ENCODE measurements around the gene RBM47.
"Not testable (repeated sequence)": the region's sequence is repeated elsewhere in the genome, so short reads cannot be mapped to it uniquely, and the experiment has no call there.

RBM47 gene

DNA sequence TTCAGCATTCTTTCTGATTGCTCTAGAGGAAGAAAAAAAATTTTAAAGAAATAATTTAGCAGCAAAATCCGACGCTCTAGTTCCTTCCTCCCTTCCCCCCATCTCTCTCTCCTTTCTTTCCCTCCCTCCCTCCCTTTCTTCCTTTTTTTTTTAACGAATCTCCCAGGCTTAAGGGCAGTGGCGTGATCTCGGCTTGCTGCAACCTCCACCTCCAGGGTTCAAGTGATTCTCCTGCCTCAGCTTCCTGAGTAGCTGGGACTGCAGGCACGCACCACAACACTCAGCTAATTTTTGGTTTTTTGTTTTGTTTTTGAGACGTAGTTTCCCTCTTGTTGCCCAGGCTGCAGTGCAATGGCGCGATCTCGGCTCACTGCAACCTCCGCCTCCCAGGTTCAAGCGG is 75.0 kb downstream of the RBM47 start:
- H3K4ac ChIP-seq (ENCODE audit: low read length); H3K36me3 ChIP-seq (replicated peaks in 1 of 2; ENCODE audit: control insufficient read depth in 2 of 2, insufficient read depth in 2 of 2, low read length in 2 of 2); H3K4me1 ChIP-seq (ENCODE audit: control insufficient read depth in 2 of 2, insufficient read depth in 1 of 2, low read depth in 1 of 2, low read length in 2 of 2); H2BK120ac ChIP-seq (ENCODE audit: low read depth, low read length); H4K91ac ChIP-seq (ENCODE audit: low read depth, low read length, poor library complexity); H2AFZ ChIP-seq (ENCODE audit: low read length); H3K27me3 ChIP-seq (ENCODE audit: control insufficient read depth in 3 of 3, insufficient read depth in 3 of 3, low read depth in 1 of 3, low read length in 3 of 3); H3K4me2 ChIP-seq (ENCODE audit: insufficient read depth, low read length, poor library complexity, severe bottlenecking); H2BK15ac ChIP-seq (ENCODE audit: low read length); H2BK12ac ChIP-seq (ENCODE audit: low read length); H3K79me1 ChIP-seq (ENCODE audit: low read depth, low read length); H3K4me3 ChIP-seq (ENCODE audit: low read length in 2 of 2); H3K18ac ChIP-seq (ENCODE audit: low read length); H3K9ac ChIP-seq (ENCODE audit: low read depth, low read length, poor library complexity); DNase-seq (ENCODE audit: low spot score); H3K9me3 ChIP-seq (replicated peaks in 1 of 2; ENCODE audit: control insufficient read depth in 2 of 2, insufficient read depth in 1 of 2, low read depth in 1 of 2, low read length in 2 of 2); H2AK5ac ChIP-seq (ENCODE audit: low read depth, low read length); H3K23ac ChIP-seq (ENCODE audit: low read depth, low read length, poor library complexity); H3K27ac ChIP-seq (replicated peaks; ENCODE audit: low read length); H2BK5ac ChIP-seq (ENCODE audit: low read length); H3K14ac ChIP-seq (ENCODE audit: low read length); H4K8ac ChIP-seq (ENCODE audit: low read depth, low read length): not testable (repeated sequence)
- no CpG with 5 or more reads among the region's 12 CpGs for WGBS, 2 donors (ENCODE audit: extremely low coverage in 2 of 2, insufficient read length in 2 of 2, insufficient replicate concordance in 1 of 2)

DNA sequence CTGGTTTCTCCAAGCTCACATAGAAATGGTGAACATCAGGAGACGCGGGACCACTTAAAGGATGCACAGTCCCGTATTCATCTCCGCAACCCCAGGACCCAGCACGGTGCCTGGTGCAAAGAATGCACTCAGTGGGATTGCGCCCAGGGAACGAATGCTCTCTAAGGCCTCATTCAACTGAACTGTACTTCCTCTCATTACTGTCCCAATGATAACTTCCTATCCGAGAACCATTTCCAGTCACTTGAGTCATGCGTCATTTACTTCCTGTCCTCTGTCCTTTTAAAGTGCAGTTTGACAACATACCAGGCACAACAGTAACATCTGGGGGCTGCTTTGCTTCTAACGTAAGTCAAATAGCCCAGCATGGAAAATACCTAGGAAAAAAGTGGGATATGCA is 75.7 kb downstream of the RBM47 start:
- H3K14ac ChIP-seq (ENCODE audit: low read length): no peak overlapping the region
- no peak overlapping the region for H3K4me2 ChIP-seq (ENCODE audit: insufficient read depth, low read length, poor library complexity, severe bottlenecking)
- H3K4me1 ChIP-seq (ENCODE audit: control insufficient read depth in 2 of 2, insufficient read depth in 1 of 2, low read depth in 1 of 2, low read length in 2 of 2): no peaks in the 10 kb centered on the region
- no peak overlapping the region for H2BK120ac ChIP-seq (ENCODE audit: low read depth, low read length)
- H3K23ac ChIP-seq (ENCODE audit: low read depth, low read length, poor library complexity): no peak overlapping the region
- no peak overlapping the region for H4K91ac ChIP-seq (ENCODE audit: low read depth, low read length, poor library complexity)
- no peak overlapping the region for H3K4ac ChIP-seq (ENCODE audit: low read length)
- H2BK15ac ChIP-seq (ENCODE audit: low read length): no peak overlapping the region
- no peak overlapping the region for H2BK5ac ChIP-seq (ENCODE audit: low read length)
- no peak overlapping the region for H2BK12ac ChIP-seq (ENCODE audit: low read length)
- no peak overlapping the region for H3K9ac ChIP-seq (ENCODE audit: low read depth, low read length, poor library complexity)
- no peaks in the 10 kb centered on the region for H3K27me3 ChIP-seq (ENCODE audit: control insufficient read depth in 3 of 3, insufficient read depth in 3 of 3, low read depth in 1 of 3, low read length in 3 of 3)
- no CpG with 5 or more reads among the region's 10 CpGs for WGBS, 2 donors (ENCODE audit: extremely low coverage in 2 of 2, insufficient read length in 2 of 2, insufficient replicate concordance in 1 of 2)
- no peaks in the 10 kb centered on the region for H3K36me3 ChIP-seq (replicated peaks in 1 of 2; ENCODE audit: control insufficient read depth in 2 of 2, insufficient read depth in 2 of 2, low read length in 2 of 2)
- no peak overlapping the region for H3K18ac ChIP-seq (ENCODE audit: low read length)
- H2AFZ ChIP-seq (ENCODE audit: low read length): no peak overlapping the region
- H3K27ac ChIP-seq (replicated peaks; ENCODE audit: low read length): no peak overlapping the region
- no peak overlapping the region for H3K4me3 ChIP-seq (ENCODE audit: low read length in 2 of 2)
- H3K79me1 ChIP-seq (ENCODE audit: low read depth, low read length): no peaks in the 10 kb centered on the region
- DNase-seq (ENCODE audit: low spot score): no peak
- no peaks in the 10 kb centered on the region for H3K9me3 ChIP-seq (replicated peaks in 1 of 2; ENCODE audit: control insufficient read depth in 2 of 2, insufficient read depth in 1 of 2, low read depth in 1 of 2, low read length in 2 of 2)
- no peak overlapping the region for H4K8ac ChIP-seq (ENCODE audit: low read depth, low read length)
- no peak overlapping the region for H2AK5ac ChIP-seq (ENCODE audit: low read depth, low read length)

DNA sequence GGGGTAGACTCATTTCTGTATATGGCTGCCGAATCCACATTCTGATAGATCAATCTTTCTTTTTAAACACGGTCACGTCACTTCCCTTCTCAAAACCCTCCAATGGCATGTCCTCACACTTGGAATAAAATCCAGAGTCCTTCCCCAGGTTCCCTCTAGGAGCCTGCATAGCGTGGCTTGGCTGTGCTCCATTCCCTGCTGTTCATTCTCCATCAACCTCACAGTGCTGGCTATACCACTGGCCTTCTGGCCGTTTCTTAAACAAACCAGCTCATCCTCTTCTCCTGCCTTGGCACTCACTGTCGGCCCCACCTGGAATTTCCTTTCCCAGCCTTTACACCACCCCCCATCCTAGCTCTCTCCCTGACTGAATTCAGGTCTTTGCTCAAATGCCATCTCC is 77.1 kb downstream of the RBM47 start:
- WGBS, 2 donors (ENCODE audit: extremely low coverage in 2 of 2, insufficient read length in 2 of 2, insufficient replicate concordance in 1 of 2): no CpG with 5 or more reads among the region's 6 CpGs
- H4K91ac ChIP-seq (ENCODE audit: low read depth, low read length, poor library complexity): no peak overlapping the region
- no peaks in the 10 kb centered on the region for H3K36me3 ChIP-seq (replicated peaks in 1 of 2; ENCODE audit: control insufficient read depth in 2 of 2, insufficient read depth in 2 of 2, low read length in 2 of 2)
- H2AFZ ChIP-seq (ENCODE audit: low read length): no peak overlapping the region
- no peak overlapping the region for H3K9ac ChIP-seq (ENCODE audit: low read depth, low read length, poor library complexity)
- H3K4me3 ChIP-seq (ENCODE audit: low read length in 2 of 2): no peak overlapping the region
- DNase-seq (ENCODE audit: low spot score): no peak
- no peaks in the 10 kb centered on the region for H3K4me1 ChIP-seq (ENCODE audit: control insufficient read depth in 2 of 2, insufficient read depth in 1 of 2, low read depth in 1 of 2, low read length in 2 of 2)
- H4K8ac ChIP-seq (ENCODE audit: low read depth, low read length): no peak overlapping the region
- no peak overlapping the region for H3K23ac ChIP-seq (ENCODE audit: low read depth, low read length, poor library complexity)
- H3K4me2 ChIP-seq (ENCODE audit: insufficient read depth, low read length, poor library complexity, severe bottlenecking): no peak overlapping the region
- H3K4ac ChIP-seq (ENCODE audit: low read length): no peak overlapping the region
- no peak overlapping the region for H3K14ac ChIP-seq (ENCODE audit: low read length)
- H2BK120ac ChIP-seq (ENCODE audit: low read depth, low read length): no peak overlapping the region
- no peaks in the 10 kb centered on the region for H3K9me3 ChIP-seq (replicated peaks in 1 of 2; ENCODE audit: control insufficient read depth in 2 of 2, insufficient read depth in 1 of 2, low read depth in 1 of 2, low read length in 2 of 2)
- H2BK5ac ChIP-seq (ENCODE audit: low read length): no peak overlapping the region
- H3K27me3 ChIP-seq (ENCODE audit: control insufficient read depth in 3 of 3, insufficient read depth in 3 of 3, low read depth in 1 of 3, low read length in 3 of 3): no peaks in the 10 kb centered on the region
- H3K79me1 ChIP-seq (ENCODE audit: low read depth, low read length): no peaks in the 10 kb centered on the region
- H3K27ac ChIP-seq (replicated peaks; ENCODE audit: low read length): no peak overlapping the region
- no peak overlapping the region for H2BK15ac ChIP-seq (ENCODE audit: low read length)
- no peak overlapping the region for H3K18ac ChIP-seq (ENCODE audit: low read length)
- H2AK5ac ChIP-seq (ENCODE audit: low read depth, low read length): no peak overlapping the region
- H2BK12ac ChIP-seq (ENCODE audit: low read length): no peak overlapping the region

GRCh38 chr4:40551568-40552136 is 78.0 kb downstream of the RBM47 start:
- not testable (repeated sequence) for H3K27ac ChIP-seq (replicated peaks; ENCODE audit: low read length)
- no CpG with 5 or more reads among the region's 9 CpGs for WGBS, 2 donors (ENCODE audit: extremely low coverage in 2 of 2, insufficient read length in 2 of 2, insufficient replicate concordance in 1 of 2)

More at GRCh38 chr4:40551568-40552136, 78.0 kb downstream of the RBM47 start:
- H2BK5ac ChIP-seq (ENCODE audit: low read length); H3K4me3 ChIP-seq (ENCODE audit: low read length in 2 of 2); H4K91ac ChIP-seq (ENCODE audit: low read depth, low read length, poor library complexity); H3K4me1 ChIP-seq (ENCODE audit: control insufficient read depth in 2 of 2, insufficient read depth in 1 of 2, low read depth in 1 of 2, low read length in 2 of 2); H2BK15ac ChIP-seq (ENCODE audit: low read length); H2AFZ ChIP-seq (ENCODE audit: low read length); H3K4me2 ChIP-seq (ENCODE audit: insufficient read depth, low read length, poor library complexity, severe bottlenecking); H2BK120ac ChIP-seq (ENCODE audit: low read depth, low read length); H3K79me1 ChIP-seq (ENCODE audit: low read depth, low read length); DNase-seq (ENCODE audit: low spot score); H3K27me3 ChIP-seq (ENCODE audit: control insufficient read depth in 3 of 3, insufficient read depth in 3 of 3, low read depth in 1 of 3, low read length in 3 of 3); H3K18ac ChIP-seq (ENCODE audit: low read length); H2BK12ac ChIP-seq (ENCODE audit: low read length); H3K9ac ChIP-seq (ENCODE audit: low read depth, low read length, poor library complexity); H3K36me3 ChIP-seq (replicated peaks in 1 of 2; ENCODE audit: control insufficient read depth in 2 of 2, insufficient read depth in 2 of 2, low read length in 2 of 2); H3K4ac ChIP-seq (ENCODE audit: low read length); H3K14ac ChIP-seq (ENCODE audit: low read length); H3K23ac ChIP-seq (ENCODE audit: low read depth, low read length, poor library complexity); H3K9me3 ChIP-seq (replicated peaks in 1 of 2; ENCODE audit: control insufficient read depth in 2 of 2, insufficient read depth in 1 of 2, low read depth in 1 of 2, low read length in 2 of 2); H4K8ac ChIP-seq (ENCODE audit: low read depth, low read length); H2AK5ac ChIP-seq (ENCODE audit: low read depth, low read length): not testable (repeated sequence)

Data from neuronal stem cell (in vitro differentiated cells).